Measurements from ENCODE around the gene LRP5.

Gene LRP5

GRCh38 chr11:68326334-68327215, 14.2 kb downstream of the LRP5 start:
- TF ChIP-seq CTCF (conservative IDR thresholded peaks at IDR 0.05; ENCODE audit: low read depth, low read length) = no peak
- H3K4me3 ChIP-seq (ENCODE audit: low read depth, low read length) = no peak overlapping the region

GRCh38 chr11:68327586-68328370, 15.4 kb downstream of the LRP5 start:
- no peak for DNase-seq (ENCODE audit: low read depth)
- no peak overlapping the region for H3K4me3 ChIP-seq (ENCODE audit: low read depth, low read length)
- TF ChIP-seq CTCF (conservative IDR thresholded peaks at IDR 0.05; ENCODE audit: low read depth, low read length) = no peak

More at GRCh38 chr11:68326334-68327215, 14.2 kb downstream of the LRP5 start:
- DNase-seq (ENCODE audit: low read depth) = no peak

GRCh38 chr11:68328374-68329091, 16.1 kb downstream of the LRP5 start:
- DNase-seq (ENCODE audit: low read depth) = no peak
- no peak overlapping the region for H3K4me3 ChIP-seq (ENCODE audit: low read depth, low read length)
- no peak for TF ChIP-seq CTCF (conservative IDR thresholded peaks at IDR 0.05; ENCODE audit: low read depth, low read length)

GRCh38 chr11:68329536-68329935, 17.1 kb downstream of the LRP5 start:
- DNase-seq (ENCODE audit: low read depth) = no peak
- no peak for TF ChIP-seq CTCF (conservative IDR thresholded peaks at IDR 0.05; ENCODE audit: low read depth, low read length)
- no peak overlapping the region for H3K4me3 ChIP-seq (ENCODE audit: low read depth, low read length)

GRCh38 chr11:68329978-68330699, 17.7 kb downstream of the LRP5 start:
- H3K4me3 ChIP-seq (ENCODE audit: low read depth, low read length) = no peak overlapping the region
- no peak for DNase-seq (ENCODE audit: low read depth)
- no peak for TF ChIP-seq CTCF (conservative IDR thresholded peaks at IDR 0.05; ENCODE audit: low read depth, low read length)

- H3K4me3 ChIP-seq (ENCODE audit: low read depth, low read length) = no peak overlapping the region
- no peak for DNase-seq (ENCODE audit: low read depth)
- no peak for TF ChIP-seq CTCF (conservative IDR thresholded peaks at IDR 0.05; ENCODE audit: low read depth, low read length)
These were observed 18.4 kb downstream of the LRP5 start for GRCh38 chr11:68330700-68331337.

Measured in choroid plexus epithelial cell (primary cell).